ENCODE data around the gene TCAF1.
A peak's percentile ranks its signal among the peaks of the same experiment; 100 is the strongest.
"Not testable (repeated sequence)": the region's sequence is repeated elsewhere in the genome, so short reads cannot be mapped to it uniquely, and the experiment has no call there.

TCAF1 gene

GRCh38 chr7:143905509-143905908 lies 3.5 kb upstream of the TCAF1 start:
- DNase-seq: no peak

GRCh38 chr7:143902332-143902899 lies 440 bp upstream of the TCAF1 start:
- no peak for DNase-seq

GRCh38 chr7:143901332-143901667 lies 676 bp downstream of the TCAF1 start:
- DNase-seq: peak; percentile 62

- no peak for DNase-seq
Observed at GRCh38 chr7:143900230-143900766, 1.7 kb downstream of the TCAF1 start.

- DNase-seq: no peak
Observed at GRCh38 chr7:143898810-143899209, 3.2 kb downstream of the TCAF1 start.

GRCh38 chr7:143896667-143897066 lies 5.3 kb downstream of the TCAF1 start:
- DNase-seq: no peak

- DNase-seq: no peak
Observed at GRCh38 chr7:143892527-143893300, 9.3 kb downstream of the TCAF1 start.

GRCh38 chr7:143891457-143891856 lies 10.5 kb downstream of the TCAF1 start:
- no peak for DNase-seq

- no peak for DNase-seq
Observed at GRCh38 chr7:143890558-143890957, 11.4 kb downstream of the TCAF1 start.

GRCh38 chr7:143889068-143889467 lies 12.9 kb downstream of the TCAF1 start:
- no peak for DNase-seq

GRCh38 chr7:143886826-143887477 lies 15.0 kb downstream of the TCAF1 start:
- DNase-seq: no peak

GRCh38 chr7:143885951-143886350 lies 16.0 kb downstream of the TCAF1 start:
- no peak for DNase-seq

- DNase-seq: peak; percentile 85
Observed at GRCh38 chr7:143884969-143885559, 16.9 kb downstream of the TCAF1 start.

GRCh38 chr7:143884241-143884968 lies 17.6 kb downstream of the TCAF1 start:
- DNase-seq: no peak

GRCh38 chr7:143882604-143883078 lies 19.3 kb downstream of the TCAF1 start:
- peak; percentile 92 for DNase-seq

- peak; percentile 86 for DNase-seq
Observed at GRCh38 chr7:143882020-143882603, 19.9 kb downstream of the TCAF1 start.

GRCh38 chr7:143878884-143879283 lies 23.1 kb downstream of the TCAF1 start:
- DNase-seq: no peak

GRCh38 chr7:143877098-143877497 lies 24.9 kb downstream of the TCAF1 start:
- DNase-seq: no peak

- no peak for DNase-seq
Observed at GRCh38 chr7:143876218-143876617, 25.8 kb downstream of the TCAF1 start.

GRCh38 chr7:143873242-143873641 lies 28.7 kb downstream of the TCAF1 start:
- DNase-seq: not testable (repeated sequence)

- not testable (repeated sequence) for DNase-seq
Observed at GRCh38 chr7:143871534-143871933, 30.4 kb downstream of the TCAF1 start.

GRCh38 chr7:143857994-143858393 lies 44.0 kb downstream of the TCAF1 start:
- DNase-seq: not testable (repeated sequence)

Measured in femur (tissue), 1 donor.